ENCODE data around the gene RNF130. TPM values are rescaled to one million over a fixed set of nuclear protein-coding genes. Genes with fewer than 3 reads are reported as not detected.

Gene RNF130
- total RNA-seq, 1 experiment from 2014 or later = 31.4 TPM

DNA sequence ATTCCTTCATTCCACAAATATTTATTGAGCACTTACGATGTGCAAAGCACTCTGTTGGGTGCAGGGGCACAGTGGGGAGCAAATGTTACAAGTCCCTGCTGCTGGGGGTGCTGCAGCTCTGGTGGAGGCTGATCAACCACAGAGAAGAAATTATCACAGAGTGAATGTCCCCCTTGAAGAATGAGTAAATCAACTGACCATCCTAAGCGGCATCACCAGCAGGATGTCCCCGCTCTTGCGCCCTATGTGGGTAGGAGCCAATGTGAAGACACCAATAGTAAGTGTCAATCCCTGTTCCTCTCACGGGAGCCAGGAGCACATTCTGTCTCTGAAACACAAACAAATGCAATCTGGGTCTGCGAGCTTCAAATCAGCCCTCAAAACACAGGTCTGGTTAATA, 116.5 kb downstream of the RNF130 start:
- H3K4me1 ChIP-seq (ENCODE audit: insufficient read depth, low read length, poor library complexity, severe bottlenecking) = no peaks in the 10 kb centered on the region
- intact Hi-C loops (cut with micrococcal nuclease; ENCODE audit: unreplicated experiment) = no loop called here
- no peaks in the 10 kb centered on the region for H3K36me3 ChIP-seq (ENCODE audit: insufficient read depth, low read length, poor library complexity, severe bottlenecking)
- ChIA-PET POLR2A (ENCODE audit: low non-redundant PET) (no interaction called here), CTCF (no interaction called here)
- no TSS peak for BruUV-seq (replicated peaks)
- DNase-seq (ENCODE audit: low spot score) = no peak
- H3K9me3 ChIP-seq (ENCODE audit: low read depth, low read length, poor library complexity, severe bottlenecking) = no peaks in the 10 kb centered on the region
- TF ChIP-seq EZH2 (IDR thresholded peaks at IDR 0.05; ENCODE audit: borderline replicate concordance, low read depth, low read length, poor library complexity, severe bottlenecking) (no peak), CTCF (conservative IDR thresholded peaks at IDR 0.05; ENCODE audit: low read depth, low read length) (no peak)
- no peak overlapping the region for H3K27ac ChIP-seq (ENCODE audit: low read depth, low read length, poor library complexity, severe bottlenecking)
- H3K27me3 ChIP-seq (replicated peaks; ENCODE audit: insufficient read depth, low read depth, low read length, poor library complexity) = no peaks in the 10 kb centered on the region
- no peak overlapping the region for H3K4me3 ChIP-seq (ENCODE audit: low read depth, low read length, poor library complexity, severe bottlenecking)

DNA sequence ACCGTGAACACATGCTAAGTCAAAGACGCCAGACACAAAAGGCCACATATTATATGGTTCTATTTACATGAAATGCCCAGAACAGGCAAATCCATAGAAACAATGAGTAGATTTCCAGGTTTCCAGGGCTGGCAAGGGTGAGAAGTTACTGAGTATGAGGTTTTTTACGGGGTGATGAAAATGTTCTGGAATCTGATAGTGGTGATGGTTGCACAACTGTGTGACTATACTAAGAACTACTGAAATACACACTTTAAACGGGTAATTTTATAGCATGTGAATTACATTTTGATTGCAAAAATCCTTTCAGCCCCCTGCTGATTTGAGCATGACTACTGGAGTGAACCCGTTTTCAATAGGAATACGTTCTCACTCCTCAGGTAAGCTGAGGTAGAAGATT, 117.1 kb downstream of the RNF130 start:
- Histone ChIP-seq H3K27me3 (replicated peaks; ENCODE audit: insufficient read depth, low read depth, low read length, poor library complexity) (no peaks in the 10 kb centered on the region), H3K36me3 (ENCODE audit: insufficient read depth, low read length, poor library complexity, severe bottlenecking) (no peaks in the 10 kb centered on the region), H3K4me1 (ENCODE audit: insufficient read depth, low read length, poor library complexity, severe bottlenecking) (no peaks in the 10 kb centered on the region), H3K27ac (ENCODE audit: low read depth, low read length, poor library complexity, severe bottlenecking) (no peak overlapping the region), H3K9me3 (ENCODE audit: low read depth, low read length, poor library complexity, severe bottlenecking) (no peaks in the 10 kb centered on the region), H3K4me3 (ENCODE audit: low read depth, low read length, poor library complexity, severe bottlenecking) (no peak overlapping the region)
- CTCF ChIA-PET = no interaction called here
- POLR2A ChIA-PET (ENCODE audit: low non-redundant PET) = no interaction called here
- DNase-seq (ENCODE audit: low spot score) = no peak
- BruUV-seq (replicated peaks) = no TSS peak
- intact Hi-C loops (cut with micrococcal nuclease; ENCODE audit: unreplicated experiment) = no loop called here
- TF ChIP-seq EZH2 (IDR thresholded peaks at IDR 0.05; ENCODE audit: borderline replicate concordance, low read depth, low read length, poor library complexity, severe bottlenecking) (no peak), CTCF (conservative IDR thresholded peaks at IDR 0.05; ENCODE audit: low read depth, low read length) (no peak)

DNA sequence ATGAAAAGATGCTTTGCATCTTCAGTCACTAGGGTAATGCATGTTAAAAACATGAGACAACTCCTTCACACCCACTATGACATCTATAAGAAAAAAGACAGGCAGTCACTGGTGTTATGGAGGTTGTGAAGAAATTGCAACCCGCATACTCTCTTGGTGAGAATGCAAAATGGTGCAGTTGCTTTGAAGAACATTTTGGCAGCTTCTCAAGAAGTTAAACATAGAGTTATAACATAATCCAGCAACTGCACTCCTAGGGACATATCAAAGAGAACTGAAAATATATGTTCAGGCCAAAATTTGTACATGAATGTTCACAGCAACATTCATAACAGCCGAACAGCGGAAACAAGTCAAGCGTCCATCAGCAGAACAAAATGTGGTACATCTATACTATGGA, 117.6 kb downstream of the RNF130 start:
- no peaks in the 10 kb centered on the region for H3K9me3 ChIP-seq (ENCODE audit: low read depth, low read length, poor library complexity, severe bottlenecking)
- no peaks in the 10 kb centered on the region for H3K36me3 ChIP-seq (ENCODE audit: insufficient read depth, low read length, poor library complexity, severe bottlenecking)
- ChIA-PET CTCF (no interaction called here), POLR2A (ENCODE audit: low non-redundant PET) (no interaction called here)
- H3K27me3 ChIP-seq (replicated peaks; ENCODE audit: insufficient read depth, low read depth, low read length, poor library complexity) = no peaks in the 10 kb centered on the region
- no peak for DNase-seq (ENCODE audit: low spot score)
- no TSS peak for BruUV-seq (replicated peaks)
- no peaks in the 10 kb centered on the region for H3K4me1 ChIP-seq (ENCODE audit: insufficient read depth, low read length, poor library complexity, severe bottlenecking)
- H3K4me3 ChIP-seq (ENCODE audit: low read depth, low read length, poor library complexity, severe bottlenecking) = no peak overlapping the region
- no peak overlapping the region for H3K27ac ChIP-seq (ENCODE audit: low read depth, low read length, poor library complexity, severe bottlenecking)
- intact Hi-C loops (cut with micrococcal nuclease; ENCODE audit: unreplicated experiment) = no loop called here
- TF ChIP-seq CTCF (conservative IDR thresholded peaks at IDR 0.05; ENCODE audit: low read depth, low read length) (no peak), EZH2 (IDR thresholded peaks at IDR 0.05; ENCODE audit: borderline replicate concordance, low read depth, low read length, poor library complexity, severe bottlenecking) (no peak)

All from A673 (cell line).